T-helper 2 cell treated with Interferon-gamma antibody and Interleukin-4, amounts not matched to agents 5 μg/mL and 100 μg/mL, for 36 hours (primary cell): ENCODE data around the gene IGFBP2.

Source experiments
- DNase-seq: peaks from one replicate; pipeline ENCODE4 v3.0.0; 2021; ENCODE audit warnings: low spot score
- H3K27ac Mint-ChIP-seq: one replicate; pipeline ENCODE4 v1.8.0; 2021; ENCODE audit warnings: mild to moderate bottlenecking, mixed read lengths
- H3K27me3 Mint-ChIP-seq: one replicate; pipeline ENCODE4 v1.8.0; 2021; ENCODE audit warnings: low read depth, mixed read lengths
- H3K36me3 Mint-ChIP-seq: one replicate; pipeline ENCODE4 v1.8.0; 2021; ENCODE audit warnings: low read depth, mixed read lengths
- H3K4me1 Mint-ChIP-seq: one replicate; pipeline ENCODE4 v1.8.0; 2021; ENCODE audit warnings: low read depth, mixed read lengths
- H3K4me3 Mint-ChIP-seq: one replicate; pipeline ENCODE4 v1.8.0; 2022; ENCODE audit warnings: mild to moderate bottlenecking, moderate library complexity, mixed read lengths
- H3K9me3 Mint-ChIP-seq: one replicate; pipeline ENCODE4 v1.8.0; 2021; ENCODE audit warnings: mixed read lengths

Gene IGFBP2

GRCh38 chr2:216670266-216671080 lies 37.3 kb downstream of the IGFBP2 start:
- Mint-ChIP-seq H3K4me1 (peaks cover 1% of the 10 kb centered on the region), H3K9me3 (no peaks in the 10 kb centered on the region), H3K4me3 (no peak overlapping the region), H3K27me3 (peaks cover 8% of the 10 kb centered on the region), H3K27ac (no peak overlapping the region), H3K36me3 (no peaks in the 10 kb centered on the region)
- no peak for DNase-seq

DNA sequence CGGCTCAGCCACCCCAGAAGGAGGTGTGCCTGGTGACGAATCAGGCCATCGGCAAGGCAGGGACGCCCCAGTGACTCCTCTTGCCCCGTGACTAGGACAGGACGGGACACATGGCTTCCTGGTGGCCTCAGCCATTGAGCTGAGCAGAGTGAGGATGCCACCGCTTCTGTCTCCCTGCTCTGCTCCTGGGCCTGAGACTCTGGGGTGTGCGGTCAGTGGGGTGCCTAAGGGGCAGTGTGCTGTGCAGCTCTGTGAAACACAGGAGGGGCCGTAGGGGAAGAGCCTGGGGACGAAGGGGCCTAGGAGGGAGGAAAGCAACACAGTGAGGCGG lies 37.8 kb downstream of the IGFBP2 start:
- Mint-ChIP-seq H3K27me3 (peaks cover 8% of the 10 kb centered on the region), H3K27ac (no peak overlapping the region), H3K36me3 (no peaks in the 10 kb centered on the region), H3K4me1 (peaks cover 1% of the 10 kb centered on the region), H3K9me3 (no peaks in the 10 kb centered on the region), H3K4me3 (no peak overlapping the region)
- DNase-seq: no peak

DNA sequence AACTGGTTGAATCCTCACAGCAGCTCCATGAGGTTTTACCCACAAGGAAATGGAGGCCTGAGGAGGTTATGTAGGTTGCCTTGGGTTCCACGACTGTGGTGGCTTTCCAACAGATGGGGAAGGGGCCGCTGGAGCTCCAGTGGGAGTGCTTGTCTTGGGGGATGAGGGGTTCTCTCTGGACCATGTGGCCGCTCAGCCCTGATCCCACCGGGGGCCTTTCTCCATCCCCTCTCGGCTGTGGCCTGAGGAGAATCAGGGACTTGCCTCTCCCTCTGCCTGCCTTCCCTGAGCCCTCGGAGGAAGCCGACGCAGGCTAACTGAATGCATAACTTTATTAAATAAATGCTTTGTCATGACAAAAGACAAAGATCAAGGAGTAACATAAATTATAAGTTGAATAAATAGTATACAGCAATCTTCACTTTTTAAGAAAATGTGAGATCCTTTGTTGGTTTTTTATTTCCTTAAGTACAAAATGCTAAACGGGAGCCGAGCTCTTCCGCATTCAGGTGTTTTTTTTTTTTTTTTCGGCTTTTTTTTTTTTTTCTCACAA lies 38.6 kb downstream of the IGFBP2 start:
- no peaks in the 10 kb centered on the region for H3K4me1 Mint-ChIP-seq
- no peak for DNase-seq
- peaks cover 8% of the 10 kb centered on the region for H3K27me3 Mint-ChIP-seq
- no peak overlapping the region for H3K4me3 Mint-ChIP-seq
- H3K9me3 Mint-ChIP-seq: no peaks in the 10 kb centered on the region
- H3K36me3 Mint-ChIP-seq: no peaks in the 10 kb centered on the region
- H3K27ac Mint-ChIP-seq: no peak overlapping the region

DNA sequence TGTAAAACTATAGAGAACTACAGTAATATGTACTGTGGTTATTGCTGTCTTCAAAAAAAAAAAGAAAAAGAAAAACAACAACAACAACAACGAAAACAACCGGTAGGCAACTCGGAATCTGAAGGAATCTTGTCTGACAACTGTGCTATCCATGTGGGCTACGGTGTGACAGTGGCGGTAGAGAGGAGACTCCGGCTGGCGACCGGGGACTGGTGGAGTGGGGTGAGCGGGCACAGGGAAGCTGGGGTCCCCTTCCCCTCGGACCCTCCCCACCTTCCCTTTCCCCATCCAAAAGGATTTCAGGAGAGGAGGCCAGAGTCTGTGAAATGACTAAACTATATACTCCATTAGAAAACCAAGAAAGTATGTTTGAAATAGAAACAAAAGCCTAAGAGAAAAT lies 39.2 kb downstream of the IGFBP2 start:
- Mint-ChIP-seq H3K27ac (no peak overlapping the region), H3K4me3 (no peak overlapping the region), H3K27me3 (peaks cover 8% of the 10 kb centered on the region), H3K9me3 (no peaks in the 10 kb centered on the region), H3K36me3 (no peaks in the 10 kb centered on the region), H3K4me1 (no peaks in the 10 kb centered on the region)
- no peak for DNase-seq

GRCh38 chr2:216673021-216673420 lies 39.8 kb downstream of the IGFBP2 start:
- no peaks in the 10 kb centered on the region for H3K4me1 Mint-ChIP-seq
- DNase-seq: no peak
- no peak overlapping the region for H3K4me3 Mint-ChIP-seq
- H3K27ac Mint-ChIP-seq: no peak overlapping the region
- no peaks in the 10 kb centered on the region for H3K9me3 Mint-ChIP-seq
- no peaks in the 10 kb centered on the region for H3K36me3 Mint-ChIP-seq
- H3K27me3 Mint-ChIP-seq: peaks cover 8% of the 10 kb centered on the region

DNA sequence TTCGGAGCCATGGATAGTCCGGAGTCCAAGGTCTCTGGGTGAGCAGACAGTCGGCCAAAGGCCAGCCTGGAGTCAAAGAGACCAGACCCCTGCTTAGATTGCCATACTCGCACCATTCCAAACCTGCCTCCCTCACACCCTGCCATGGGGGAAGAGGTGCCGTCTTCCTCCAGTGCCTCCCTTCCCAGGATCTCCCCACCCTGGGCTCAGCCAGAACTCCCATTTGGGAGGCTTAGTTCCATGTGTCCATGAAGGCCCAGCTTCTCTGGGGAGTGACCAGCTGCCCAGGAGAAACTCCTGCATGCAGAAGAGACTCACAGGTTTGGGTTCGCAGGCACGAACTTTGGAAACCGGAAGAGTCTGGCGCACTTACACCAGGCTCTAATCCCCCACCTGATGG lies 40.4 kb downstream of the IGFBP2 start:
- no peaks in the 10 kb centered on the region for H3K9me3 Mint-ChIP-seq
- no peak for DNase-seq
- H3K27me3 Mint-ChIP-seq: peaks cover 5% of the 10 kb centered on the region

GRCh38 chr2:216674376-216674775 lies 41.2 kb downstream of the IGFBP2 start:
- Mint-ChIP-seq H3K36me3 (no peaks in the 10 kb centered on the region), H3K9me3 (no peaks in the 10 kb centered on the region), H3K27me3 (peaks cover 5% of the 10 kb centered on the region), H3K4me1 (no peaks in the 10 kb centered on the region), H3K27ac (no peak overlapping the region), H3K4me3 (no peak overlapping the region)
- DNase-seq: no peak

More for the DNA sequence above, 40.4 kb downstream of the IGFBP2 start:
- H3K27ac Mint-ChIP-seq: no peak overlapping the region
- no peaks in the 10 kb centered on the region for H3K36me3 Mint-ChIP-seq
- no peak overlapping the region for H3K4me3 Mint-ChIP-seq
- H3K4me1 Mint-ChIP-seq: no peaks in the 10 kb centered on the region

- Mint-ChIP-seq H3K4me1 (no peaks in the 10 kb centered on the region), H3K27ac (no peak overlapping the region), H3K9me3 (no peaks in the 10 kb centered on the region), H3K4me3 (no peak overlapping the region), H3K36me3 (no peaks in the 10 kb centered on the region), H3K27me3 (peaks cover 5% of the 10 kb centered on the region)
- DNase-seq: no peak
These were observed 43.4 kb downstream of the IGFBP2 start for GRCh38 chr2:216676630-216677029.

GRCh38 chr2:216677439-216678097 lies 44.3 kb downstream of the IGFBP2 start:
- DNase-seq: no peak
- no peak overlapping the region for H3K27ac Mint-ChIP-seq
- no peaks in the 10 kb centered on the region for H3K36me3 Mint-ChIP-seq
- H3K27me3 Mint-ChIP-seq: peaks cover 5% of the 10 kb centered on the region
- peaks cover 6% of the 10 kb centered on the region for H3K4me1 Mint-ChIP-seq
- no peaks in the 10 kb centered on the region for H3K9me3 Mint-ChIP-seq
- H3K4me3 Mint-ChIP-seq: no peak overlapping the region

GRCh38 chr2:216678098-216678465 lies 44.9 kb downstream of the IGFBP2 start:
- Mint-ChIP-seq H3K4me3 (no peak overlapping the region), H3K9me3 (no peaks in the 10 kb centered on the region), H3K27me3 (peaks cover 5% of the 10 kb centered on the region), H3K4me1 (peaks cover 6% of the 10 kb centered on the region), H3K27ac (no peak overlapping the region), H3K36me3 (no peaks in the 10 kb centered on the region)
- no peak for DNase-seq

GRCh38 chr2:216678813-216679657 lies 45.8 kb downstream of the IGFBP2 start:
- peaks cover 8% of the 10 kb centered on the region for H3K27me3 Mint-ChIP-seq
- H3K9me3 Mint-ChIP-seq: no peaks in the 10 kb centered on the region
- peaks cover 6% of the 10 kb centered on the region for H3K4me1 Mint-ChIP-seq
- DNase-seq: no peak
- no peak overlapping the region for H3K4me3 Mint-ChIP-seq
- H3K36me3 Mint-ChIP-seq: no peaks in the 10 kb centered on the region
- no peak overlapping the region for H3K27ac Mint-ChIP-seq

GRCh38 chr2:216679658-216680024 lies 46.4 kb downstream of the IGFBP2 start:
- no peaks in the 10 kb centered on the region for H3K9me3 Mint-ChIP-seq
- H3K27ac Mint-ChIP-seq: no peak overlapping the region
- no peak for DNase-seq
- peaks cover 6% of the 10 kb centered on the region for H3K4me1 Mint-ChIP-seq
- H3K4me3 Mint-ChIP-seq: no peak overlapping the region
- H3K36me3 Mint-ChIP-seq: no peaks in the 10 kb centered on the region
- peaks cover 14% of the 10 kb centered on the region for H3K27me3 Mint-ChIP-seq

DNA sequence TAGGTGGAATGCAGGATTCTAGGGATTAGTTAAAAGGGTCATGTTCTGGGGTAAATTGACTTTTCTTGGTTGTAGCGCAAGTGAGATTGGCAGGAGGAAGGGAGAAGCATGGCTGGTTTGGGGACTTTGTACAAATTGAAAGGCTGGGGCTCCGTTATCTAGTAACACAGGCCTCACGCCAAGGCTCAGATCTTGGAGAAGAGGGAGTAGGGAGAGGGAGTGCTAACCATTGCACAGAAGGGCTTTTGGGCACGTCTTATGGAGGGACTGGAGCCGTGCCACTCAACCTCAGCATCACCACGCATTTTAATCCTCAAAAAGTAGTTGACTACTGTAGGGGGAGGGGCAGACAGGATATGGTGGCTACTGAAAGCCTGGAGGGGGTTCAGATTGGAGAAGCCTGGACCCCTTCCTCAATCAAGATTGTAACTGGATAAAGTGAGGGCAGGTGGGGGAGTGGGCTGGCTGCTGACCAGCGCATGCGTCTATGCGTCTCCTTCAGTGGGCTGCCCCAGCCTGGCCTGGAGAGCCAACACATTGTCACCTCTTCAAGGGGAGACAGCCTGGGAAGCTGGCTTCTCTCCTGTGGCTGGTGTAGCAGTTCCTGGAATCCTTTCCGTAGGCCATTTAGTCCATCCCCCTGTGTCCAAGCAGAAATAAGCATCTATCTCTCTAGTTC lies 47.9 kb downstream of the IGFBP2 start:
- no peaks in the 10 kb centered on the region for H3K36me3 Mint-ChIP-seq
- peaks cover 17% of the 10 kb centered on the region for H3K27me3 Mint-ChIP-seq
- no peak overlapping the region for H3K4me3 Mint-ChIP-seq
- no peak for DNase-seq
- H3K4me1 Mint-ChIP-seq: peaks cover 6% of the 10 kb centered on the region
- H3K27ac Mint-ChIP-seq: no peak overlapping the region
- H3K9me3 Mint-ChIP-seq: no peaks in the 10 kb centered on the region
